Measurements from ENCODE around the gene RAB27A. TPM values are rescaled to one million over a fixed set of nuclear protein-coding genes. Genes with fewer than 3 reads are reported as not detected.
"Not testable (repeated sequence)": the region's sequence is repeated elsewhere in the genome, so short reads cannot be mapped to it uniquely, and the experiment has no call there.

The RAB27A gene
- total RNA-seq, 2 donors from 2014 or later, result 21.0 to 40.7 TPM

DNA sequence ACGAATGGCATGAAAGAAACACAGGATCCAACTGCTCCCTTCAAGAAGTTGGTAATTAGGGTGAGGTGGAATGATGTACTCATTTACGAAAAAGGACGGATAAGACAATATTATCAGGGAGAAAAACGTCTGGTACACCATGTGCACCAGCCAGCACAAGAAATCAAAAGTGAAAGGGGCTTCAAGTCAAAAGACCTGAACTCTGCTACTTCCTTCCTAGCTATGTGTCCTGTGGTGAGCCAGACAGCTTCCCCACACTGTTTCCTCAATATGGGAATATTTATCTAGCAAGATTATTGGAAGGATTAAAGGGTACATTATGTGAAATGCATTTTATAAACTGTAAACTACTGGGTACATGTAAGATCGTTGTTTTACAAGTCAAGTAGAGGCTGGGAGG, 33.9 kb downstream of the RAB27A start:
- ATAC-seq (ENCODE audit: insufficient number of reproducible peaks, low FRiP score, low read depth) (no peak), DNase-seq (ENCODE audit: low spot score) (no peak)
- H3K27ac ChIP-seq, result no peak overlapping the region
- H3K4me3 ChIP-seq, result peak overlapping the region; percentile 31
- H3K4me1 ChIP-seq (ENCODE audit: control insufficient read depth in 1 of 2, low read depth in 2 of 2), result peaks cover 2 to 29% of the 10 kb centered on the region in 2 donors
- TF ChIP-seq, protein P1, sequence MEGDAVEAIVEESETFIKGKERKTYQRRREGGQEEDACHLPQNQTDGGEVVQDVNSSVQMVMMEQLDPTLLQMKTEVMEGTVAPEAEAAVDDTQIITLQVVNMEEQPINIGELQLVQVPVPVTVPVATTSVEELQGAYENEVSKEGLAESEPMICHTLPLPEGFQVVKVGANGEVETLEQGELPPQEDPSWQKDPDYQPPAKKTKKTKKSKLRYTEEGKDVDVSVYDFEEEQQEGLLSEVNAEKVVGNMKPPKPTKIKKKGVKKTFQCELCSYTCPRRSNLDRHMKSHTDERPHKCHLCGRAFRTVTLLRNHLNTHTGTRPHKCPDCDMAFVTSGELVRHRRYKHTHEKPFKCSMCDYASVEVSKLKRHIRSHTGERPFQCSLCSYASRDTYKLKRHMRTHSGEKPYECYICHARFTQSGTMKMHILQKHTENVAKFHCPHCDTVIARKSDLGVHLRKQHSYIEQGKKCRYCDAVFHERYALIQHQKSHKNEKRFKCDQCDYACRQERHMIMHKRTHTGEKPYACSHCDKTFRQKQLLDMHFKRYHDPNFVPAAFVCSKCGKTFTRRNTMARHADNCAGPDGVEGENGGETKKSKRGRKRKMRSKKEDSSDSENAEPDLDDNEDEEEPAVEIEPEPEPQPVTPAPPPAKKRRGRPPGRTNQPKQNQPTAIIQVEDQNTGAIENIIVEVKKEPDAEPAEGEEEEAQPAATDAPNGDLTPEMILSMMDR (IDR thresholded peaks at IDR 0.05), result no peak
- H3K36me3 ChIP-seq, result no peaks in the 10 kb centered on the region
- no peaks in the 10 kb centered on the region for H3K27me3 ChIP-seq (replicated peaks; ENCODE audit: insufficient read depth)
- H3K9me3 ChIP-seq, result no peaks in the 10 kb centered on the region

DNA sequence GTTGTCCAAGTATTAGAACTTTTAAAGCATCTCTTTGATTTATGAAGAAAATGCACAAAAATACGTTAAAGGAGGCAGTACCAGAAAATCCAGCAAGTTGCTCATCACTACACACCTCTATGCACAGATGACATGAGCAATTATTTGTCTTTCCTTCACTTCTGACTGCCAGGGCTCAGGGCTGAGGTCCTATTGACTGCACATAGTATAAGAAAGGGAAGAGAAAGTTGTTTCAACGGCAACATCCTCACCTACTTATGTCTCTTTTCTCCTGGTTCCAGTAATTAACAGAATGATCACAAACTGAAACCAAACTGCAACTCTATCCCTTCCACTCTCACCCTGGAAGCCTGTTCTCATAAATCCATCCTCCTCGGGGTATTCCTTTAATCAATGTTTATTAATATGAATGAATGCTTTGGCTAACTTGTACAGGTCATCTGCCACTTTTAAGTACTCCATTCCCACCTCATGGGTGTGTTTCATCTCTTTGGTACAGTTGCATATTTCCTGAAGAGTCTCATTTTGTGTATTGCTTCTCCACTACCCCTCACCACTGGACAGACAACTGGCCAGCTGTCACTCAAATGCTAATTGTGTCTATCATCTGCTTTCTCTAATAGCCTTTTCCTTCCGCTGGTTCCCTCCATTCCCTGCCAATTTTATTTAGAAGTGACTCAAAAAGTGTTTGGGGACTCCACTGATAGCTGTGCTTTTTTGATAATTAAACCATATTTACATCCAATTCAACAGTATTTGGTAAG, 34.5 kb downstream of the RAB27A start:
- Histone ChIP-seq H3K27ac (no peak overlapping the region), H3K9me3 (no peaks in the 10 kb centered on the region), H3K27me3 (replicated peaks; ENCODE audit: insufficient read depth) (no peaks in the 10 kb centered on the region), H3K4me3 (peak overlapping the region; percentile 31), H3K4me1 (ENCODE audit: control insufficient read depth in 1 of 2, low read depth in 2 of 2) (peaks cover 2 to 29% of the 10 kb centered on the region in 2 donors), H3K36me3 (no peaks in the 10 kb centered on the region)
- no peak for DNase-seq (ENCODE audit: low spot score)
- no peak for ATAC-seq (ENCODE audit: insufficient number of reproducible peaks, low FRiP score, low read depth)
- TF ChIP-seq, protein P1 (IDR thresholded peaks at IDR 0.05), result no peak

DNA sequence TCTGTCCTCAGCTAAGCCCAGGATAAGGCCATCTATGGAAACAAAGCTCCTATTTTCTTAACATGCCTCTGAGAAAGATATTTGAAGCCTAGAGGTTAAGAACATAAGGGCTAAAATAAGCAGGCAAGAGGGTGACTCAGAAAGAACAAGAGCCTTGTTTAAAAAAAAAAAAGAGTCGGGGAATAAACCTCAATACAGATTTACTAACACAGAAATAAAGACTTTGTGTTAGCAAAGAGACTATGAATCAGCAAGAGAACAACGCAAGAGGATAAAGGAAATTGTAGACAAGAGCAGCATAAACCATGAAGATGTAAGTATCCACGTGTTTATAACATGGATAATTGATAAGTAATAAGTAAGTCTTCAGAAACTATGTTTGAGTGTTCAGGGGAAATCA, 36.0 kb downstream of the RAB27A start:
- ATAC-seq (ENCODE audit: insufficient number of reproducible peaks, low FRiP score, low read depth) (no peak), DNase-seq (ENCODE audit: low spot score) (no peak)
- H3K36me3 ChIP-seq, result no peaks in the 10 kb centered on the region
- H3K4me3 ChIP-seq, result no peak overlapping the region
- H3K27me3 ChIP-seq (replicated peaks; ENCODE audit: insufficient read depth), result no peaks in the 10 kb centered on the region
- H3K9me3 ChIP-seq, result no peaks in the 10 kb centered on the region
- H3K27ac ChIP-seq, result peak overlapping the region; percentile 50 to 63
- TF ChIP-seq, protein P1 (IDR thresholded peaks at IDR 0.05), result no peak
- H3K4me1 ChIP-seq (ENCODE audit: control insufficient read depth in 1 of 2, low read depth in 2 of 2), result peaks cover 2 to 29% of the 10 kb centered on the region in 2 donors

DNA sequence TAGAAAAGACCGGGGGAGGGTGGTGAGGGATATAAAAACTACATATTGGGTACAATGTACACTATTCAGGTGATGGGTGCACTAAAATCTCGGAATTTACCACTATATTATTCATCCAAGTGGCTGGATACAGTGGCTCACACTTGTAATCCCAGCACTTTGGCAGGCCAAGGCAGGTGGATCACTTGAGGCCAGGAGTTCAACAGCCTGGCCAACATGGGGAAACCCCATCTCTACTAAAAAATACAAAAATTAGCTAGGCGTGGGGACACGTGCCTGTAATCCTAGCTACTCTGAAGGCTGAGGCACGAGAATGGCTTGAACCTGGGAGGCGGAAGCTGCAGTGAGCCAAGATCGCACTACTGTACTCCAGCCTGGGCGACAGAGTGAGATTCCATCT, 37.4 kb downstream of the RAB27A start:
- H3K9me3 ChIP-seq; ATAC-seq (ENCODE audit: insufficient number of reproducible peaks, low FRiP score, low read depth); H3K27ac ChIP-seq; H3K4me3 ChIP-seq; DNase-seq (ENCODE audit: low spot score); H3K27me3 ChIP-seq (replicated peaks; ENCODE audit: insufficient read depth); H3K36me3 ChIP-seq: not testable (repeated sequence)
- H3K4me1 ChIP-seq (ENCODE audit: control insufficient read depth in 1 of 2, low read depth in 2 of 2), result peaks cover 2 to 29% of the 10 kb centered on the region in 2 donors

DNA sequence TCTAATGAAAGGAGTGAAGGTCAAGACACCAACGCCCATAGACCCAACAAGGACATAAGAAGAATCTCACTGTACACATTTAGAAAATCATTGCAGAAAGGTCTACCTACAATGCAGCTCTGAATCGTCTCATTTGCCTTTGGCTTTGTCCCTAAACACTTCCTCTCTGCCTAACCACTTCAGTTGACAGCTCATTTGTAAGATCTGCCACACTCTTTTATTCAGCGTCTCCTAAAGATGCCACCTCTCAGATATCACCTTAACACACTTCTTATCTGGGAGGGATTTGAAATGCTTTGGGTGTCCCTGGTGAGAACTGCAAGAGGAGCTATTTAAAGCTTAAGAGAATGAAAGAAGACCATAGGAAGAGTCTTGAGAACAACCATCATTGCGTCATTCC, 38.7 kb downstream of the RAB27A start:
- Histone ChIP-seq H3K27me3 (replicated peaks; ENCODE audit: insufficient read depth) (no peaks in the 10 kb centered on the region), H3K27ac (peak overlapping the region in 1 of 2 donors; percentile 22), H3K36me3 (no peaks in the 10 kb centered on the region), H3K4me1 (ENCODE audit: control insufficient read depth in 1 of 2, low read depth in 2 of 2) (peaks cover 2 to 20% of the 10 kb centered on the region in 2 donors), H3K4me3 (no peak overlapping the region), H3K9me3 (no peaks in the 10 kb centered on the region)
- TF ChIP-seq, protein P1 (IDR thresholded peaks at IDR 0.05), result no peak
- no peak for DNase-seq (ENCODE audit: low spot score)
- ATAC-seq (ENCODE audit: insufficient number of reproducible peaks, low FRiP score, low read depth), result no peak

All from thoracic aorta (tissue), 2 donors.